ENCODE data around the gene FAM3D.
"Not testable (repeated sequence)": the region's sequence is repeated elsewhere in the genome, so short reads cannot be mapped to it uniquely, and the experiment has no call there.

DNA sequence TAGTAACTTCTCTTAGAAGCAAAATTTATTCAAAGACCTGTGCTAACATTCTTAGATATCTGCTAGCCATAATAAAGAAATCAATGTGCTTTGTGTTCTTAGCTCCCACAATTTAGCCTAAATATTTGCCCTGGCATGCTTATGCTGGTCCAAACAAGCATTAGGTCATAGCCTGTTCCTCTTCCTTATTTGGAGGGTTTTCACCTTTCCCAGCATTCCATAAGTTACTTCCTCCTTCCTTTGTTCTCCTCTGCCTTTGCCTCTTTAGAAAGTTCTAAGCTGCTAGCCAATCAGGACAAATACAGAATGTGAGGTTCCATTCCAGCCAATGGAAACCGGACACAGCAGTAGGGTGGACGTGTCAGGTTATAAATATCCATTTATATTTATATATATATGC, 37.7 kb upstream of the FAM3D start:
- TF ChIP-seq, protein P1, sequence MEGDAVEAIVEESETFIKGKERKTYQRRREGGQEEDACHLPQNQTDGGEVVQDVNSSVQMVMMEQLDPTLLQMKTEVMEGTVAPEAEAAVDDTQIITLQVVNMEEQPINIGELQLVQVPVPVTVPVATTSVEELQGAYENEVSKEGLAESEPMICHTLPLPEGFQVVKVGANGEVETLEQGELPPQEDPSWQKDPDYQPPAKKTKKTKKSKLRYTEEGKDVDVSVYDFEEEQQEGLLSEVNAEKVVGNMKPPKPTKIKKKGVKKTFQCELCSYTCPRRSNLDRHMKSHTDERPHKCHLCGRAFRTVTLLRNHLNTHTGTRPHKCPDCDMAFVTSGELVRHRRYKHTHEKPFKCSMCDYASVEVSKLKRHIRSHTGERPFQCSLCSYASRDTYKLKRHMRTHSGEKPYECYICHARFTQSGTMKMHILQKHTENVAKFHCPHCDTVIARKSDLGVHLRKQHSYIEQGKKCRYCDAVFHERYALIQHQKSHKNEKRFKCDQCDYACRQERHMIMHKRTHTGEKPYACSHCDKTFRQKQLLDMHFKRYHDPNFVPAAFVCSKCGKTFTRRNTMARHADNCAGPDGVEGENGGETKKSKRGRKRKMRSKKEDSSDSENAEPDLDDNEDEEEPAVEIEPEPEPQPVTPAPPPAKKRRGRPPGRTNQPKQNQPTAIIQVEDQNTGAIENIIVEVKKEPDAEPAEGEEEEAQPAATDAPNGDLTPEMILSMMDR (IDR thresholded peaks at IDR 0.05): not testable (repeated sequence)
- TF ChIP-seq EZH2phosphoT487, EZH2 (IDR thresholded peaks at IDR 0.05): not testable (repeated sequence)
